COLO829 (cell line): ENCODE results near the gene PGLYRP2.
"Not testable (repeated sequence)": the region's sequence is repeated elsewhere in the genome, so short reads cannot be mapped to it uniquely, and the experiment has no call there.

Source experiments
- DNase-seq: peaks from one replicate; pipeline ENCODE4 v3.0.0; 2012; ENCODE audit warnings: low spot score

The PGLYRP2 gene

GRCh38 chr19:15487038-15487437 lies 7.7 kb upstream of the PGLYRP2 start:
- no peak for DNase-seq

GRCh38 chr19:15485768-15486167 lies 6.5 kb upstream of the PGLYRP2 start:
- not testable (repeated sequence) for DNase-seq

- DNase-seq = not testable (repeated sequence)
Measured at GRCh38 chr19:15480996-15481395, 1.7 kb upstream of the PGLYRP2 start.

- no peak for DNase-seq
Measured at GRCh38 chr19:15476325-15476724, 3.0 kb downstream of the PGLYRP2 start.

- no peak for DNase-seq
Measured at GRCh38 chr19:15475611-15476010, 3.7 kb downstream of the PGLYRP2 start.

GRCh38 chr19:15475169-15475568 lies 4.1 kb downstream of the PGLYRP2 start:
- no peak for DNase-seq

- DNase-seq = not testable (repeated sequence)
Measured at GRCh38 chr19:15473821-15474220, 5.5 kb downstream of the PGLYRP2 start.

- no peak for DNase-seq
Measured at GRCh38 chr19:15471639-15472101, 7.6 kb downstream of the PGLYRP2 start.

- DNase-seq = no peak
Measured at GRCh38 chr19:15469513-15470297, 9.6 kb downstream of the PGLYRP2 start.

- DNase-seq = no peak
Measured at GRCh38 chr19:15468675-15469512, 10.4 kb downstream of the PGLYRP2 start.

GRCh38 chr19:15467734-15468214 lies 11.5 kb downstream of the PGLYRP2 start:
- DNase-seq = no peak

GRCh38 chr19:15466851-15467733 lies 12.2 kb downstream of the PGLYRP2 start:
- DNase-seq = no peak

- no peak for DNase-seq
Measured at GRCh38 chr19:15464394-15465385, 14.6 kb downstream of the PGLYRP2 start, which contains the start of gene RASAL3. Gene RASAL3 (minus strand): TSS chr19:15464544. CDS start chr19:15464358, 186 bp downstream.

GRCh38 chr19:15463861-15464371 lies 15.4 kb downstream of the PGLYRP2 start:
- no peak for DNase-seq

GRCh38 chr19:15461694-15462093 lies 17.6 kb downstream of the PGLYRP2 start:
- DNase-seq = no peak

- DNase-seq = no peak
Measured at GRCh38 chr19:15457701-15458484, 21.4 kb downstream of the PGLYRP2 start.

GRCh38 chr19:15456871-15457700 lies 22.2 kb downstream of the PGLYRP2 start:
- DNase-seq = no peak

- no peak for DNase-seq
Measured at GRCh38 chr19:15456441-15456840, 22.9 kb downstream of the PGLYRP2 start.

GRCh38 chr19:15455996-15456395 lies 23.3 kb downstream of the PGLYRP2 start:
- no peak for DNase-seq
